ENCODE data around the gene SYDE1.
"Not testable (repeated sequence)": the region's sequence is repeated elsewhere in the genome, so short reads cannot be mapped to it uniquely, and the experiment has no call there.

The SYDE1 gene

DNA sequence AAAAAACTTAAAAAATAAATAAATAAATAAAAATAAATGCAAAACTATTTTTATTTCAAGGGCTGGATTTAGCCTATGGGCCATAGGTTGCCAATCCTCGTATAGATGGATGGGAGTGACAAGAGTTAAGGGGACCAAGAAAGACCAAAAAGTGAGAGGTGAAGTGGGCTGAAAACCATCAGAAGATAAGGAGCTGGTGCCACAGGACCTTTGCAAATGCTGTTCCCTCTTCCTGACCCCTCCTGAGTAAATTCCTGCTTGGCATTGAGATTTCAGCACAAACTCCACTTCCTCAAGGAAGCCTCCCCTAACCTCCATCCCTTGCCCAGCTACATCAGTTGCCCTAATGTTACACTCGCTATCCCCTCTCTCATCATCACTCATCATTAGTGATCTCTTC is 14.2 kb upstream of the SYDE1 start:
- Histone ChIP-seq H3K9ac (ENCODE audit: low read length) (no peak overlapping the region), H3K4me3 (ENCODE audit: low read depth in 1 of 2, low read length in 2 of 2) (no peak overlapping the region), H3K36me3 (ENCODE audit: insufficient read depth, low read length) (no peaks in the 10 kb centered on the region), H3K9me3 (ENCODE audit: low read length) (no peaks in the 10 kb centered on the region), H3K4me1 (ENCODE audit: insufficient read depth, low read length) (peaks cover 6% of the 10 kb centered on the region), H3K27ac (ENCODE audit: low read depth, low read length) (no peak overlapping the region), H3K27me3 (ENCODE audit: control insufficient read depth in 1 of 2, insufficient read depth in 2 of 2, low read length in 2 of 2) (no peaks in the 10 kb centered on the region)

- H3K4me3 ChIP-seq (ENCODE audit: low read depth in 1 of 2, low read length in 2 of 2): no peak overlapping the region
- H3K27me3 ChIP-seq (ENCODE audit: control insufficient read depth in 1 of 2, insufficient read depth in 2 of 2, low read length in 2 of 2): no peaks in the 10 kb centered on the region
- H3K27ac ChIP-seq (ENCODE audit: low read depth, low read length): no peak overlapping the region
- no peaks in the 10 kb centered on the region for H3K9me3 ChIP-seq (ENCODE audit: low read length)
- no peak overlapping the region for H3K9ac ChIP-seq (ENCODE audit: low read length)
- peaks cover 6% of the 10 kb centered on the region for H3K4me1 ChIP-seq (ENCODE audit: insufficient read depth, low read length)
- no peaks in the 10 kb centered on the region for H3K36me3 ChIP-seq (ENCODE audit: insufficient read depth, low read length)
Measured at GRCh38 chr19:15096223-15096622, 11.0 kb upstream of the SYDE1 start.

DNA sequence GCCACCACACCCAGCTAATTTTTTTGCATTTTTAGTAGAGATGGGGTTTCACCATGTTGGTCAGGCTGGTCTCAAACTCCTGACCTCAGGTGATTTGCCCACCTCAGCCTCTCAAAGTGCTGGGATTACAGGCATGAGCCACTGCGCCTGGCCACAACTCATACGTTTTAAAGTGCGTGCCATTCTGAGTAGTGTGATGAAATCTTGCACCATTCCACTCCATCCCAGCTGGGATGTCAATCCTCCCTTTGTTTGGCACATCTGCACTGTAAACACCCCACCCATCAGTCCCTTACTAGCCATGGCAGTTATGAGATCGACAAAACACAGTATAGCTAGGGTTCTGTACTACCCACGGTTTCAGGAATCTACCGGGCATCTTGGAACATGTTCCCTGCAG is 9.2 kb upstream of the SYDE1 start:
- H3K9ac ChIP-seq (ENCODE audit: low read length); H3K9me3 ChIP-seq (ENCODE audit: low read length); H3K4me1 ChIP-seq (ENCODE audit: insufficient read depth, low read length); H3K36me3 ChIP-seq (ENCODE audit: insufficient read depth, low read length); H3K27me3 ChIP-seq (ENCODE audit: control insufficient read depth in 1 of 2, insufficient read depth in 2 of 2, low read length in 2 of 2); H3K27ac ChIP-seq (ENCODE audit: low read depth, low read length); H3K4me3 ChIP-seq (ENCODE audit: low read depth in 1 of 2, low read length in 2 of 2): not testable (repeated sequence)

DNA sequence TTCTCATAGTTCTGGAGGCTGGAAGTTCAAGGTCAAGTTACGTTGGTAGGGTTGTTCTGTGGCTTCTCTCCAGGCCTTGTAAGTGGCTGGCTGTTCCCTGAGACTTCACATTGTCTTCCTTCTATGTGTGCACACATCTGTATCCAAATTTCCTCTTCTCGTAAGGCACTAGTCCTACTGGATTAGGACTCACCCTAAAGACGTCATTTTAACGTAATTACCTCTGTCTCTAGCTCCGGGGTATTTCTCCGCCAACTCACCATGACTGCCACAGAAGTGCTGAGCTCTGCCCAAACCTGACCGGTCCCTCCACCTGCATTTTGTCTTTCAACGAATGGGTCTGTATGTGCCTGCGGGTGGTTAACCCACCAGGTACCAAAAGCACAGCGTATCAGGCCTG is 8.7 kb upstream of the SYDE1 start:
- H3K4me1 ChIP-seq (ENCODE audit: insufficient read depth, low read length): no peaks in the 10 kb centered on the region
- H3K27ac ChIP-seq (ENCODE audit: low read depth, low read length): no peak overlapping the region
- no peak overlapping the region for H3K9ac ChIP-seq (ENCODE audit: low read length)
- no peaks in the 10 kb centered on the region for H3K27me3 ChIP-seq (ENCODE audit: control insufficient read depth in 1 of 2, insufficient read depth in 2 of 2, low read length in 2 of 2)
- no peaks in the 10 kb centered on the region for H3K36me3 ChIP-seq (ENCODE audit: insufficient read depth, low read length)
- H3K4me3 ChIP-seq (ENCODE audit: low read depth in 1 of 2, low read length in 2 of 2): no peak overlapping the region
- H3K9me3 ChIP-seq (ENCODE audit: low read length): no peaks in the 10 kb centered on the region

- H3K27me3 ChIP-seq (ENCODE audit: control insufficient read depth in 1 of 2, insufficient read depth in 2 of 2, low read length in 2 of 2): no peaks in the 10 kb centered on the region
Measured at GRCh38 chr19:15099017-15099582, 8.1 kb upstream of the SYDE1 start.

DNA sequence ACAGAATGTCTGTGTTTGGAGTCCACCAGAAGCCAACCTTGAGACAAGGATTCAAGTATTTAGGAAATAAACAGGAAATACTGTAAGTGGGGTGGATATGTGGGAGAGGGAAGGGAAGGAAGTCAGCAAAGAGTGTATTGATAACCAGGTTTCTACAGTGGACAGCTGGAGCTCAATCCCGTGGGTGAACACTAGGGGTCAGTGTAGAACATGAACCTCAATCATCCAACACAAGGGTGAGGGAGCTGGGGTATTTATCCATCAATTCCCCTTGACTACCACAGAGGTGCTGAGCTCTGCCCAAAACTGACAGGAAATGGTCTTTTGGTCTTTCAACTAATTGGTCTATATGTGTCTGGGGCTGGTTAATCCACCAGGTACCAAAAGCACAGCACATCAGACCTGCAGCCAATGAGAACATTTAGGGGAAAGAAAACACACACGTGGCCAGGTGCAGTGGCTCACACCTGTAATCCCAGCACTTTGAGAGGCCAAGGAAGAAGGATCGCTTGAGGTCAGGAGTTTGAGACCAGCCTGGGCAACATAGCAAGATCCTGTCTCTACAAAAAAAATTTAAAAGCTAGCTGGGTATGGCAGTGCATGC is 5.6 kb upstream of the SYDE1 start:
- no peak overlapping the region for H3K9ac ChIP-seq (ENCODE audit: low read length)
- no peaks in the 10 kb centered on the region for H3K9me3 ChIP-seq (ENCODE audit: low read length)
- peaks cover 3% of the 10 kb centered on the region for H3K4me1 ChIP-seq (ENCODE audit: insufficient read depth, low read length)

More at GRCh38 chr19:15099017-15099582, 8.1 kb upstream of the SYDE1 start:
- H3K9me3 ChIP-seq (ENCODE audit: low read length): no peaks in the 10 kb centered on the region
- no peak overlapping the region for H3K27ac ChIP-seq (ENCODE audit: low read depth, low read length)
- H3K9ac ChIP-seq (ENCODE audit: low read length): no peak overlapping the region
- no peaks in the 10 kb centered on the region for H3K36me3 ChIP-seq (ENCODE audit: insufficient read depth, low read length)
- no peaks in the 10 kb centered on the region for H3K4me1 ChIP-seq (ENCODE audit: insufficient read depth, low read length)
- H3K4me3 ChIP-seq (ENCODE audit: low read depth in 1 of 2, low read length in 2 of 2): no peak overlapping the region

DNA sequence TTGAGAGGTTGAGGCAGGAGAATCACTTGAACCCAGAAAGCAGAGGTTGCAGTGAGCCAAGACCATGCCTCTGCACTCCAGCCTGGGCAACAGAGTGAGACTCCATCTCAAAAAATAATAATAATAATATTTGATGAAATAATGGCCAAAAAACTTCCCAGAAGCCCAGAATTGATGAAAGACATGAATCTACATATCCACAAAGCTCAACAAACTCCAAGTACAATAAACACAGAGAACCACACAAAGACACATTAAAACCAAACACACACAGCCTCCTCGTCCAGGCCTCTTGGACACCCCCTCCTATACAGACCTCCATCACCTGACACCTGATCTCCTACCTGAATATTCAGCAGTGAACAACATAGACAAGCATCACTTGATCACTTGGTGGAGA is 3.2 kb upstream of the SYDE1 start:
- H3K36me3 ChIP-seq (ENCODE audit: insufficient read depth, low read length): no peaks in the 10 kb centered on the region

More for the DNA sequence above, 5.6 kb upstream of the SYDE1 start:
- Histone ChIP-seq H3K27me3 (ENCODE audit: control insufficient read depth in 1 of 2, insufficient read depth in 2 of 2, low read length in 2 of 2) (no peaks in the 10 kb centered on the region), H3K4me3 (ENCODE audit: low read depth in 1 of 2, low read length in 2 of 2) (no peak overlapping the region), H3K36me3 (ENCODE audit: insufficient read depth, low read length) (no peaks in the 10 kb centered on the region), H3K27ac (ENCODE audit: low read depth, low read length) (no peak overlapping the region)

DNA sequence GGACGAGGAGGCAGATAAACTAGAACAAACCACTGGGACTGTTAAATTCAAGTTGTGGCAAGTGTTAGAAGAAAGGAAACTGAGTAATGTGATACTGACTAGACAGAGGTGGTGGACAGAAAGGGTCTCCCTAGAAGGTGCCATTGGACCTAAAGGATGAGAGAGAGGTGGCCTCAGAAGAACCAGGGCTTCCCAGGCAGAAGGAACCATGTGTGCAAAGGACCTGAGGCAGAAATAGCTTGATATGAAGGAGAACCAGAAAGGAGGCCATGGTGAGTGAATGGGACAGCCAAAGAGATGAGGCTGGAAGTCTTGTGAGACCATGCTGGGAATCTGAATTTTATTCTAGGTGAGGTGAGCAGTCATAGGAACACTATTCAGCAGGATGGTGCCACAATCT is 2.8 kb upstream of the SYDE1 start:
- H3K9ac ChIP-seq (ENCODE audit: low read length): no peak overlapping the region
- H3K9me3 ChIP-seq (ENCODE audit: low read length): no peaks in the 10 kb centered on the region
- H3K27me3 ChIP-seq (ENCODE audit: control insufficient read depth in 1 of 2, insufficient read depth in 2 of 2, low read length in 2 of 2): no peaks in the 10 kb centered on the region
- peaks cover 17% of the 10 kb centered on the region for H3K4me1 ChIP-seq (ENCODE audit: insufficient read depth, low read length)
- no peaks in the 10 kb centered on the region for H3K36me3 ChIP-seq (ENCODE audit: insufficient read depth, low read length)
- no peak overlapping the region for H3K4me3 ChIP-seq (ENCODE audit: low read depth in 1 of 2, low read length in 2 of 2)
- H3K27ac ChIP-seq (ENCODE audit: low read depth, low read length): no peak overlapping the region

More for the DNA sequence above, 3.2 kb upstream of the SYDE1 start:
- Histone ChIP-seq H3K27me3 (ENCODE audit: control insufficient read depth in 1 of 2, insufficient read depth in 2 of 2, low read length in 2 of 2) (no peaks in the 10 kb centered on the region), H3K27ac (ENCODE audit: low read depth, low read length) (no peak overlapping the region), H3K4me1 (ENCODE audit: insufficient read depth, low read length) (peaks cover 17% of the 10 kb centered on the region), H3K9me3 (ENCODE audit: low read length) (no peaks in the 10 kb centered on the region), H3K4me3 (ENCODE audit: low read depth in 1 of 2, low read length in 2 of 2) (no peak overlapping the region), H3K9ac (ENCODE audit: low read length) (no peak overlapping the region)

DNA sequence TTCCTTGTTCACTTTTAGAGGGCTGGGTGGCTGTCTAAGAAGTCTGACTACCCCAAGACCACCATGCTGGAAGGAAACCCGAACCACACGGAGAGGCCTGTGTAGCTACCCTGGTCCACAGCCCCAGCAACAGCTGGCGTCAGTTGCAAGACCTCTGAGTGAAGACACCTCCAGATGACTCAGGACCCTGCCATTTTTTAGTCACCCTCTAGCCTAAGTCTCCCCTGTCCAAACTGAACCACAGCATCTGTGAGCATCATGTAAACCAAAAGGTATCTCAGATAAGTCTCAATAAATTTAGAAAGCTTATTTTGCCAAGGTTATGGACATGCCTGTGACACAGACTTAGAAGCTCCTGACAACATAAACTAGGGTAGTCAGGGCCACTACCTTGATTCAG is 2.2 kb upstream of the SYDE1 start:
- Histone ChIP-seq H3K4me1 (ENCODE audit: insufficient read depth, low read length) (peaks cover 17% of the 10 kb centered on the region), H3K36me3 (ENCODE audit: insufficient read depth, low read length) (peaks cover 2% of the 10 kb centered on the region), H3K27me3 (ENCODE audit: control insufficient read depth in 1 of 2, insufficient read depth in 2 of 2, low read length in 2 of 2) (no peaks in the 10 kb centered on the region), H3K27ac (ENCODE audit: low read depth, low read length) (no peak overlapping the region), H3K9me3 (ENCODE audit: low read length) (no peaks in the 10 kb centered on the region), H3K9ac (ENCODE audit: low read length) (no peak overlapping the region), H3K4me3 (ENCODE audit: low read depth in 1 of 2, low read length in 2 of 2) (no peak overlapping the region)

GRCh38 chr19:15108145-15108844 is 1.1 kb downstream of the SYDE1 start:
- peaks cover 17% of the 10 kb centered on the region for H3K4me1 ChIP-seq (ENCODE audit: insufficient read depth, low read length)
- H3K4me3 ChIP-seq (ENCODE audit: low read depth in 1 of 2, low read length in 2 of 2): peak overlapping the region; percentile 66 to 79
- peaks cover 26% of the 10 kb centered on the region for H3K36me3 ChIP-seq (ENCODE audit: insufficient read depth, low read length)
- no peaks in the 10 kb centered on the region for H3K9me3 ChIP-seq (ENCODE audit: low read length)
- peak overlapping the region; percentile 92 for H3K27ac ChIP-seq (ENCODE audit: low read depth, low read length)
- no peaks in the 10 kb centered on the region for H3K27me3 ChIP-seq (ENCODE audit: control insufficient read depth in 1 of 2, insufficient read depth in 2 of 2, low read length in 2 of 2)
- H3K9ac ChIP-seq (ENCODE audit: low read length): peak overlapping the region; percentile 93

DNA sequence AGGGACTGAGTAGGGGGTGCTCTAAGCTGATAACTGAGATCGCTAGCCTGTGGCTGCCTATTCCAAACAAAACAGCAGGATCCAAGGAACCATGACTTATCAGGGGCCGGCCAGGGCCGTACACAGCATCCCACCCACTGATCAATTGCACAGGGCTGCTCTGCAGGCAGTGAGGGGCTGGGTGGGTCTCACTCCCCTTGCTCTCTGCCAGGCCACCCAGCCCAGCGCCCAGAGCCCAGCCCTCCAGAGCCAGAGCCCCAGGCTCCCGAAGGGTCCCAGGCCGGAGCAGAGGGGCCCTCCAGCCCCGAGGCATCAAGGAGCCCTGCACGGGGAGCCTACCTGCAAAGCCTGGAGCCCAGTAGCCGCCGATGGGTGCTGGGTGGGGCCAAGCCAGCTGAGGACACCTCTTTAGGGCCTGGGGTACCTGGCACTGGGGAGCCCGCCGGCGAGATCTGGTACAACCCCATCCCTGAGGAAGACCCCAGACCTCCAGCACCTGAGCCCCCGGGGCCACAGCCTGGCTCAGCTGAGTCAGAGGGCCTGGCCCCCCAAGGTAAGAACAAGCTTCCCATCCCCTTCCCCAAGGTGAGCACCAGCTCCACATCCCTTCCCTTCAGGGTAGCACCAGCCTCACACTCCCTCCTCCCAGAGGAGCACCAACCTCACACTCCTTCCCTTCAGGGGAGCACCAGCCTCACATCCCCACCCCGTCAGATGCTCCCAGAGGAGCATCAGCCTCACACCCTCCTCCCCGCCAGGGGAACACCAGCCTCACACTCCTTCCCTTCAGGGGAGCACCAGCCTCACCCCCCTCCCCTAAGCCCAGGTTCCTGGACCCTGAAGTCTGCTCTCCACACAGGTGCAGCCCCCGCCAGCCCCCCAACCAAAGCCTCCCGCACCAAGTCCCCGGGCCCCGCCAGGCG is 1.9 kb downstream of the SYDE1 start:
- H3K9ac ChIP-seq (ENCODE audit: low read length): peak overlapping the region; percentile 93
- no peaks in the 10 kb centered on the region for H3K27me3 ChIP-seq (ENCODE audit: control insufficient read depth in 1 of 2, insufficient read depth in 2 of 2, low read length in 2 of 2)
- H3K27ac ChIP-seq (ENCODE audit: low read depth, low read length): peak overlapping the region; percentile 92
- H3K4me3 ChIP-seq (ENCODE audit: low read depth in 1 of 2, low read length in 2 of 2): peak overlapping the region in 1 of 2 donors; percentile 79
- no peaks in the 10 kb centered on the region for H3K9me3 ChIP-seq (ENCODE audit: low read length)
- H3K4me1 ChIP-seq (ENCODE audit: insufficient read depth, low read length): peaks cover 17% of the 10 kb centered on the region
- peaks cover 34% of the 10 kb centered on the region for H3K36me3 ChIP-seq (ENCODE audit: insufficient read depth, low read length)
